ENCODE results near the gene NAPG.
A peak's percentile ranks its signal among the peaks of the same experiment; 100 is the strongest.

NAPG gene

GRCh38 chr18:10514082-10514481 lies 11.7 kb upstream of the NAPG start:
- DNase-seq (ENCODE audit: low read depth) = no peak
- H3K4me3 ChIP-seq (ENCODE audit: low read length) = no peak overlapping the region
- no peak for TF ChIP-seq CTCF (conservative IDR thresholded peaks at IDR 0.05; ENCODE audit: low read depth, low read length)

GRCh38 chr18:10514601-10515000 lies 11.2 kb upstream of the NAPG start:
- no peak overlapping the region for H3K4me3 ChIP-seq (ENCODE audit: low read length)
- TF ChIP-seq CTCF (conservative IDR thresholded peaks at IDR 0.05; ENCODE audit: low read depth, low read length) = no peak

GRCh38 chr18:10515456-10515855 lies 10.4 kb upstream of the NAPG start:
- DNase-seq (ENCODE audit: low read depth) = no peak
- no peak for TF ChIP-seq CTCF (conservative IDR thresholded peaks at IDR 0.05; ENCODE audit: low read depth, low read length)
- no peak overlapping the region for H3K4me3 ChIP-seq (ENCODE audit: low read length)

More at GRCh38 chr18:10514601-10515000, 11.2 kb upstream of the NAPG start:
- no peak for DNase-seq (ENCODE audit: low read depth)

GRCh38 chr18:10516078-10516477 lies 9.7 kb upstream of the NAPG start:
- no peak overlapping the region for H3K4me3 ChIP-seq (ENCODE audit: low read length)
- TF ChIP-seq CTCF (conservative IDR thresholded peaks at IDR 0.05; ENCODE audit: low read depth, low read length) = no peak
- DNase-seq (ENCODE audit: low read depth) = no peak

- peak; percentile 45 for TF ChIP-seq CTCF (conservative IDR thresholded peaks at IDR 0.05; ENCODE audit: low read depth, low read length)
- no peak overlapping the region for H3K4me3 ChIP-seq (ENCODE audit: low read length)
- no peak for DNase-seq (ENCODE audit: low read depth)
These were observed 7.1 kb upstream of the NAPG start for GRCh38 chr18:10518595-10519255.

GRCh38 chr18:10519366-10519765 lies 6.5 kb upstream of the NAPG start:
- H3K4me3 ChIP-seq (ENCODE audit: low read length) = no peak overlapping the region
- no peak for TF ChIP-seq CTCF (conservative IDR thresholded peaks at IDR 0.05; ENCODE audit: low read depth, low read length)
- no peak for DNase-seq (ENCODE audit: low read depth)
